ENCODE results near the gene RTKN2.
"Not testable (repeated sequence)": the region's sequence is repeated elsewhere in the genome, so short reads cannot be mapped to it uniquely, and the experiment has no call there.

Gene RTKN2, protein sequence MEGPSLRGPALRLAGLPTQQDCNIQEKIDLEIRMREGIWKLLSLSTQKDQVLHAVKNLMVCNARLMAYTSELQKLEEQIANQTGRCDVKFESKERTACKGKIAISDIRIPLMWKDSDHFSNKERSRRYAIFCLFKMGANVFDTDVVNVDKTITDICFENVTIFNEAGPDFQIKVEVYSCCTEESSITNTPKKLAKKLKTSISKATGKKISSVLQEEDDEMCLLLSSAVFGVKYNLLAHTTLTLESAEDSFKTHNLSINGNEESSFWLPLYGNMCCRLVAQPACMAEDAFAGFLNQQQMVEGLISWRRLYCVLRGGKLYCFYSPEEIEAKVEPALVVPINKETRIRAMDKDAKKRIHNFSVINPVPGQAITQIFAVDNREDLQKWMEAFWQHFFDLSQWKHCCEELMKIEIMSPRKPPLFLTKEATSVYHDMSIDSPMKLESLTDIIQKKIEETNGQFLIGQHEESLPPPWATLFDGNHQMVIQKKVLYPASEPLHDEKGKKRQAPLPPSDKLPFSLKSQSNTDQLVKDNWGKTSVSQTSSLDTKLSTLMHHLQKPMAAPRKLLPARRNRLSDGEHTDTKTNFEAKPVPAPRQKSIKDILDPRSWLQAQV

DNA sequence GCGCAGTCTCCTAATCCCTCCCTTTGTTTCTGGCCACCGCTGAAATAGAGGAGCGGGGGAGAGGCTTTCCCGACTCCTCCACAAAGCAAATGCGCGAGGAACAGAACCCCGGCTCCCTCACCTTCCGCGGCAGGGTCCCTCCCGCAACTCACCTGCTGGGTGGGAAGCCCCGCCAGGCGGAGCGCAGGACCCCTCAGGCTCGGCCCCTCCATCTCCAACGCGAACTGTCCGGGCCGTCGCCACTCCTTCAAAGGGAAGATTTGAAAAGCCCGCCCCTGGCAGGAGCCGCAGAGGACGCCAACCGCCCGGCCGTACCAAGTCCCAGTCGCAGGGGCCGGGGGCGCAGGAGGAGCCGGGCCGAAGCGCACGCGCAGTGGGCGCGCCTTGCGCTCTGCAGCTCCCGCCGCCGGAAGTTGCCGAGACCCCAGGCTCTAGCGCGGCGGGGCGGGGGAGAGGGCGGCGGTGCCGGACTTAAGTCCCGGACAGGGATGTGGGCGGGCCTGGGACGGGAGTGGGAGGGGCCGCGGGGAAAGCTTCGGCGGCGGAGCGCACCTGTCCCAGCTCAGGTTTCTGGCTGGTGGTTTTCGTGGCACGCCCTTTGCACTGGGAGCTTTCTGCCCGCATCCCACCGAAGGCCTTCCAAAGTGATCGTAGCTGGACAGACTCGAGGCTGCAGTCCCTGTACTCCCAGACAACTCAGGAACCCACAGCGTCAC lies at the start of gene RTKN2:
Gene RTKN2 (minus strand): TSS at position 446 of the 716 bp plus-strand sequence. CDS start 234 bp downstream, at position 212.
- peak; percentile 82 for DNase-seq (ENCODE audit: insufficient read length, low spot score)
- FAIRE-seq = peak; percentile 87

DNA sequence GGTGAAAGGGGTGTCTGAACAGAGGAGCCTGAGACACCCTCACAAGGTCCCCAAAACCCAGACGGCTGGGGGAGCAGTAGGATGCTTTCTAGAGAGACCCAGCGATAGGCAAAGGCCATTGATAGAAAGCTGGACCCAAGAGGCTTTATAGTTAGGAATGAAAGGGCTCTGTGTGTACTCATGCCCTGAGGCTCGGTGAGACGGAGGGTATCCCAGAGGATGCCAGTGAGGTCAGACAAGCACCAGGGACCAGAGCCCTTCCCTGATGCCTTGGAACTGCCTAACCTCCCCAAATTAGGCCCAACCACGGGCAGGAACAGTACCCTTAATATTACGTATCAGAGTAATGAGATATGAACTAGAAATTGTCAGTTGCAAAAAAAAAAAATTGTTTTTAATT lies 48.6 kb upstream of the RTKN2 start:
- no peak for FAIRE-seq

GRCh38 chr10:62309254-62309653 lies 40.6 kb upstream of the RTKN2 start:
- DNase-seq (ENCODE audit: insufficient read length, low spot score) (no peak), FAIRE-seq (no peak)

More for the DNA sequence above, 48.6 kb upstream of the RTKN2 start:
- DNase-seq (ENCODE audit: insufficient read length, low spot score) = no peak

GRCh38 chr10:62308101-62308500 lies 39.5 kb upstream of the RTKN2 start:
- DNase-seq (ENCODE audit: insufficient read length, low spot score) (no peak), FAIRE-seq (no peak)

- FAIRE-seq = no peak
Observed at GRCh38 chr10:62307635-62308034, 39.0 kb upstream of the RTKN2 start.

DNA sequence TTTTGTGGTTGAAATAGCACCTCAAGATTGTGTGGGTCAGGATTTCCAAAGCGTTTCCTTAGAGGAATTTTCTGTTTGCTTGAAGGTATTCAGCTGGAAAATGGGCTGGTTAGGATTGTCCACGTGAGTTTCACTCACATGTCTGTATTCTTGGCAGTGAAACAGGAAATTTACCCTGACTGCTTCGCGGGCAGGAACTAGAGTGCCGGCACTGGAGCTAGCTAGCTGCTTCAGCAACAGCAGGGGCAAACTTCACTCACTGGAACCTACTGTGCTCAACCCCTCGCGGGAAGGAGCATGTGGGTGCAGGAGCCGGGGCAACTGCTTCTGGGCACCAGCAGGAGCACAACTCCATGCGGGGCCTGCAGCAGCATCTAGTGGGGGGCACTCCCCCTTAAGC lies 38.0 kb upstream of the RTKN2 start:
- DNase-seq (ENCODE audit: insufficient read length, low spot score) (no peak), FAIRE-seq (no peak)

More at GRCh38 chr10:62307635-62308034, 39.0 kb upstream of the RTKN2 start:
- no peak for DNase-seq (ENCODE audit: insufficient read length, low spot score)

- DNase-seq (ENCODE audit: insufficient read length, low spot score) = no peak
- FAIRE-seq = no peak
Observed at GRCh38 chr10:62305813-62306212, 37.2 kb upstream of the RTKN2 start.

- FAIRE-seq = no peak
Observed at GRCh38 chr10:62303922-62304321, 35.3 kb upstream of the RTKN2 start.

DNA sequence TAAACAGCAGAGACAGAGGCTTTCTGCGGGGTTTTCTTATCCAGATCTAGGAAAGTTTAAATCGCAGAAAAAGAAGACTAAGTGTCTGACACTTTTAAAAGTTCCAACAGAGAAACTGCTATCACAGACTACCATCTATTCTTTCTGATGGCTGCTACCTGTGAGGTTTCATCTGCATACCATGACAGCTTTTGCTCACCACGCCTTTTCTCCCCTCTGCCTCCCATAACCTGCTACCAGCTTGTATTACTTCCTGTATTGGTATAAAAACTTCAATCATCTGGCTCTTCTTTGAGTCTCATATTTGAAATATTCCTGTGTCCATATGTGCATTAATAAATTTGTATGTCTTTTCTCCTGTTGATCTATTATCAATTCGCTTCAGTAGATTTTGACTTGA lies 34.1 kb upstream of the RTKN2 start:
- FAIRE-seq (no peak), DNase-seq (ENCODE audit: insufficient read length, low spot score) (no peak)

More at GRCh38 chr10:62303922-62304321, 35.3 kb upstream of the RTKN2 start:
- DNase-seq (ENCODE audit: insufficient read length, low spot score) = no peak

- no peak for DNase-seq (ENCODE audit: insufficient read length, low spot score)
- FAIRE-seq = no peak
Observed at GRCh38 chr10:62297857-62298256, 29.2 kb upstream of the RTKN2 start.

GRCh38 chr10:62284221-62284620 lies 15.6 kb upstream of the RTKN2 start:
- FAIRE-seq (no peak), DNase-seq (ENCODE audit: insufficient read length, low spot score) (no peak)

- not testable (repeated sequence) for DNase-seq (ENCODE audit: insufficient read length, low spot score); FAIRE-seq
Observed at GRCh38 chr10:62281348-62281747, 12.7 kb upstream of the RTKN2 start.

DNA sequence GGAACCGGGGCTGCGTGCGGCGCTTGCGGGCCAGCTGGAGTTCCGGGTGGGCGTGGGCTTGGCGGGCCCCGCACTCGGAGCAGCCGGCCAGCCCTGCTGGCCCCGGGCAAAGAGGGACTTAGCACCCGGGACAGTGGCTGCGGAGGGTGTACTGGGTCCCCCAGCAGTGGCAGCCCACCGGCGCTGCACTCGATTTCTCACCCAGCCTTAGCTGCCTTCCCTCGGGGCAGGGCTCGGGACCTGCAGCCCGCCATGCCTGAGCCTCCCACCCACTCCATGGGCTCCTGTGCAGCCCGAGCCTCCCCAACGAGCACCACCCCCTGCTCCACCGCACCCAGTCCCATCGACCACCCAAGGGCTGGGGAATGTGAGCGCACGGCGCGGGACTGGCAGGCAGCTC lies 11.7 kb upstream of the RTKN2 start:
- not testable (repeated sequence) for DNase-seq (ENCODE audit: insufficient read length, low spot score); FAIRE-seq

DNA sequence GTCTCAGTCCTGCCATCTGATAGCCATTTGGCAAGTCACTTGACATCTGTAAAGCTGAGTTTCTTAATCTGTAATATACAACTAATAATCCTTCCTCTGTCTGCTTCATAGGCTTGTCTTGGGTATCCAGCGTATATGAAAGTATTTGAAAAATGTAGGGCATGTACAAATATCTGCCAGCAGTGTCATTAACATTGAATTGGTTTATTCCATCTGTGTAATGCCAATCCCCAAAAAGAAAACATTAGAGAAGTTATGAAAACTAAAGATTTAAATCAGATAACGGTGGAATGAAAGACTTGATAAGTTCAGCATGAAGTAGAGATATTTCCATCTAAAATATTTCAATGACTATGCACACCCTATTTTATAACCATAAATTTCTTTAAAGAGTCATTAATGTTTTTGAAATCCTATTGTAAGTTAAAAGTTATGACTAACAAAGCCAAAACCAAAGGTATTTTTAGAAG lies 9.8 kb upstream of the RTKN2 start:
- FAIRE-seq (no peak), DNase-seq (ENCODE audit: insufficient read length, low spot score) (peak; percentile 33)

DNA sequence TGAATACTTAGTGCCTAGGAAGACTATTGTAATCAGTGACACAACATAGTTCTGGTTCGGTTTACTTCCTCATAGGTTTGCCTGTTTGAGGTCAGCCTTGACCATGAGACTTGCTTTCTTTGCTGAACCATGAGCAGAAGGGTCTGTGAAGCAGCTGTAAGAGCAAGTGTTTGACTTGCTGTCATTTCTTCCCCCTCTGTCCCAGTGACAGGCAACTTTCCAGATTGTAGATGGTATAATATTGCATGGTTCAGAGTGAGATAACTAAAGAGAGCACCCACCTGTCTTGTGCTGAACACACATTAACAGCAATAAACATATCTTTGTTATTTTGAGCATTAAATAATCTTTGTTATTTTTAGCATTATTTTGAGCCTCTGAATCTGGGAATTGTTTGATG lies 9.3 kb upstream of the RTKN2 start:
- FAIRE-seq = no peak
- DNase-seq (ENCODE audit: insufficient read length, low spot score) = no peak

DNA sequence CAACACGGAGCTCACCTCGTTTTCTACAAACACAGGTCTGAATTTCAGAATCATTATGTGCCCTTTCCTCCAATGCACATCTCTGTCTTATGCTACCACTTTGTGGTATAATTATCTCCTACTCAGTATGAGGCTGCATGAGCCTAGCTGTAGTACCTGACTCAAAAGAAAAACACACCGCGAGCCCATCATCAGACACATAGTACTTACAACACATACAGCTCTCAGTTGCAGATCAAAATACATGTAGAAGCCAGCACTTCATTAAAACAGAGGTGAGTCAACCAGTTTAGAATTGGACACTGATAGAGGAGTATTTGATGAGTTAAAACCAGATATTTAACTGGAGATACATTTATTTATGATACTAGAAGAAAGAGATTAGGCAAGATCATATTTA lies 1.4 kb upstream of the RTKN2 start:
- FAIRE-seq (peak; percentile 23), DNase-seq (ENCODE audit: insufficient read length, low spot score) (no peak)

DNA sequence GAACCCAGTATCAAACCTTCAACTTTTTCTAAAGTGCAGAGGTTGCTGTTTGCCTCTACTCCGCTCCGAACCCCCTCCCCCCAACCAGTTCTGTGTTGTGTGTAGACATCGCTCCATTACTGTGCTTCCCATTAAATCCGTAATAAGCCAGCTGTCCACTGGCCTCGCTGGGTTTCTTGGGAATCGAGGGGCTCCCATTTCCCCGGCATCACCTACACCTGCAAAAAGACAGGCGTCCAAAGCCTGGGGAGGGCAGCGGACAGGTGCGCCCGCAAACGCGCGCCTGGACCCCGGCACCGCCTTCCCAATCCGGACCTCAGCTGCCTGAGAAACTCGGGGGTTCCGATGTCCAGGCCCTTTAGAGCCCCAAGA lies 631 bp downstream of the RTKN2 start:
- DNase-seq (ENCODE audit: insufficient read length, low spot score) (no peak), FAIRE-seq (no peak)

DNA sequence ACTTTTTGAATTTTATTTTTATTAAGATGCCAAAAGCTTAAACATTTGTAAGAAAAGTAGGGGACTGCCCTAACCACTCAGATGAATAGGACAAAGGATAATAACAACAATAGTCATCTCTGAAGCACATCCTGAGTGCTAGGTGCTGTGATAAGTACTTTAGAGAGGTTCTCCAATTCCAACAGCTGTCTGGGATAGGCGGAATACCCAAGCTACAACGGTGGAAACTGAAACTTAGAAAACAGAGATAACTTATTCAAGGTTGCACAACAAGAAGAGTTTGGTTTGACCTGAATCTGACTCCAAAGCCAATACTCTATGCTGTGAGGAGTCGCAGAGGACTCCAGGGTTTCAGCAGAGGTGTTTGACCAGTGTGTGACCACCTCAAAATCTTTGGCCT lies 2.0 kb downstream of the RTKN2 start:
- no peak for DNase-seq (ENCODE audit: insufficient read length, low spot score)
- no peak for FAIRE-seq

- DNase-seq (ENCODE audit: insufficient read length, low spot score) = no peak
- no peak for FAIRE-seq
Observed at GRCh38 chr10:62266147-62266546, 2.5 kb downstream of the RTKN2 start.

DNA sequence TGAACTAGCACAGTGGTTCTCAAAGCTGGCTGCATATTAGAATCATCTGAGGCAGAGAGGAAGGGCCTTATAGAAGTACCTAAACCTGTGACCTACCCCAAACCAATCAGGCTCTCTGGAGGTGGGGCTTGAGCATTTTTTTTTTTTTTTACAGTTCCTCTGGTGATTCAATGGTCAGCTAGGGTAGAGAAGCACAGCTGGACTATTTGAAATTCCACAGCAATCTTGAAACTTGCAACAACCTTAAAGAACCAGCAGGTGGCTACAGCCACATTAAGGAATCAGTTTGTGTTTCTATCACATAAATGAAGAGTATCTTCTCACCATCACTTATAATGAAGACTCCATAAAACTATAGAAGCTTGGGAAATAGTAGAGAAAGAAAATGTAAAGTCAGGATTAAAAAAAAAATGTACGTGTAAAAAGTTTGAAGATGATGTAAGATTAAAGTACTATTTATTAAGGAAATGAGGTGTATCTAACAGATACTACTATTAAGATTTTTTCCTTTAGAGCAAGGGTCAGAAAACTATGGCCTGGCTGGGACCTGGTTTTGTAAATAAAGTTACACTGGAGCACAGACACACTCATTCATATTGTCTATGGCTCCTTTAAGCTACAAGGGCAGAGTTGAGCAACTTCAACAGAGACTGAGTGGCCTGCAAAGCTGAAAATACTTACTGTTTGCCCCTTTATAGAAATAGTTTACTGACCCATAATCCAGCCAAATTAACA lies 3.8 kb downstream of the RTKN2 start:
- no peak for FAIRE-seq
- peak; percentile 67 for DNase-seq (ENCODE audit: insufficient read length, low spot score)

- no peak for FAIRE-seq
- no peak for DNase-seq (ENCODE audit: insufficient read length, low spot score)
Observed at GRCh38 chr10:62264126-62264525, 4.5 kb downstream of the RTKN2 start.
